GDM1 (cell line): Measurements from ENCODE around the gene DUS2.

ENCODE experiments used
- DNase-seq: peaks from one replicate; lab custom pipeline; 2025; lab: John Stamatoyannopoulos, UW

DUS2 gene

DNA sequence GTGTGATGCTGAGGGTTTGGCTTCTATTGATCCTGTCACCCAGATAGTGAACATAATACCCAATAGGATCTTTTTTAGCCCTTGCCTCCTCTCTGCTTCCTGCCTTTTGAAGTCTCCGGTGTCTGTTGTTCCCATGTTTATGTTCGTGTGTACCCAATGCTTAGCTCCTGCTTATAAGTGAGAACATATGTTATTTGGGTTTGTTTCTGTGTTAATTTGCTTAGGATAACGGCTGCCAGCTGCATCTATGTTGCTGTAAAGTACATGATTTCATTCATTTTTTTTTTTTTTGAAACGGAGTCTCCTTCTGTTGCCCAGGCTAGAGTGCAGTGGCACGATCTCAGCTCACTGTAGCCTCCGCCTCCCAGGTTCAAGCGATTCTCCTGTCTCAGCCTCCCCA lies 23.0 kb downstream of the DUS2 start:
- DNase-seq = no peak

- no peak for DNase-seq
Observed at GRCh38 chr16:68047987-68048386, 24.9 kb downstream of the DUS2 start.

DNA sequence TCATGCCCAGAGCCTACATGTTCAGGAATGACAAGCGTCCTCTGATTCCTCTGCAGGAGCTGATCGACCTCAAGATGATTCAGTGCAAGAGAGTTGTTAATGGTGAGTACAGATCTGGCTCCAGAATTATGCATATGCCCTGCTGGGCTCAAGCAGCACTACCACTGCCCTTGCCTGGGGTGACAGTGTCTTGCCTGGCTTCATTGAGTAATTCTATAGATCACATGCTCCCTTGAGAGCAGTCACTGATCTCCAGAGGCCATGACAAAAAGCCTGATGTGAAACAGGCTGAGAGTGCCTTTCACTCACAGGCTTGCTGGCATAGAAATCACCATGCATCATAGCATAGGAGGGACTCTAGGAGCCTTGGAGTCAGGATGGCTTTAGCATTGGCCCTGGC lies 26.4 kb downstream of the DUS2 start:
- DNase-seq = no peak

DNA sequence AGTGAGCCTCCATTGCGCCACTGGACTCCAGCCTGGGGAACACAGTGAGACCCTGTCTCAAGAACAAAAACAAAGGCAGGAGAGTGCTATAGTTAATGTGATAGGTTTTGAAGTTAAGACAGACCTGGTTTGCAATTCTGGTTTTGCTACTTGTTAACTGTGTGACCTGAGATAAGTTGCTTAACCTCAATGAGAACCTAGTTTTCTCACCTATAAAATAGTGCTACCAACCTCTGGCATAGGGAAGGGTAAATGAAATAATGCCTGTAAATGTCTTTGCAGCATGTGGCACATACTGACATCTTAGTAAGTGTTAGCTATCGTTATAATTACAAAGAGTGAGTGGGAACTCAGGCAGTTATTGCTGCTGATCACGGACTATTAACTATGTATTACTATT lies 32.3 kb downstream of the DUS2 start:
- no peak for DNase-seq

DNA sequence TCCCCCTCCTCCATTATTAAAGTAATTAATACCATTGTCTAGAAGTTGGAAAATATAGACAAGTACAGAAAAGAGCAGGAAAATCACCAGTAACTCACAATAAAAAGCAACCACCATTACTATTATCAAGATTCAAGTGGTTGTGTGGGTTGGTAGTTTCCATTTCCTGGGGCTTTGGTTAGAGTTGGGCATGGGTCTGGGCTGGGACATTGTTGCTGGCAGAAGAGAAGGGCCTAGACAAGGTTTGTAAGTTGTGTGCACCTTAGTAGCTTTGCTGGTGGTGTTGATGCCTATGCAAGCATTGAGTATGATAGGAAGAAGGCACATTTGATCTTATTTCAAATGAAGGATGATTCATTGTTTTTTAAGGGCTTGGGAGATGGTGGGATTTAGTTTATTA lies 36.7 kb downstream of the DUS2 start:
- no peak for DNase-seq

DNA sequence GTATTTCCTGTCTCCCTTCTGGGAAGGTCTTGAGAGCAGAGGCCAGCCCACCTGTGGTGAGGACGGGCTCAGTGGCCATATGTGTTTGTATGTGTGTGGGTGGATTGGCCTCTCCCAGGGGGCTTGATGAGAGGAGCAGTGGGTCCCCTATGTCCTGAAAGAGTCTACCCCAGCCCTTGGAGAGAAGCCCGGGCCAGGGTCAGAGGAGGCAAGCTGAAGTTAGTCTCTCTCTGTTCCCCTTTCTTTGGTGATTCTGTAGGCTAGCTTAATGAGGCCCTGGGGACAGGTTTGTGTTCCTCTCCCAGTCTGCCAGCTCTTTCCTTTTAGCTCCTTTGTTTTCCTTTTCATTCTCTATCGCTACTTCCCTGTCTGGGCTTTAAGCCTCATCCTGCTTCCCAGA lies 38.3 kb downstream of the DUS2 start:
- no peak for DNase-seq

- no peak for DNase-seq
Observed at GRCh38 chr16:68062910-68063393, 39.9 kb downstream of the DUS2 start.

- DNase-seq = peak; percentile 28
Observed at GRCh38 chr16:68064791-68065365, 41.8 kb downstream of the DUS2 start.

DNA sequence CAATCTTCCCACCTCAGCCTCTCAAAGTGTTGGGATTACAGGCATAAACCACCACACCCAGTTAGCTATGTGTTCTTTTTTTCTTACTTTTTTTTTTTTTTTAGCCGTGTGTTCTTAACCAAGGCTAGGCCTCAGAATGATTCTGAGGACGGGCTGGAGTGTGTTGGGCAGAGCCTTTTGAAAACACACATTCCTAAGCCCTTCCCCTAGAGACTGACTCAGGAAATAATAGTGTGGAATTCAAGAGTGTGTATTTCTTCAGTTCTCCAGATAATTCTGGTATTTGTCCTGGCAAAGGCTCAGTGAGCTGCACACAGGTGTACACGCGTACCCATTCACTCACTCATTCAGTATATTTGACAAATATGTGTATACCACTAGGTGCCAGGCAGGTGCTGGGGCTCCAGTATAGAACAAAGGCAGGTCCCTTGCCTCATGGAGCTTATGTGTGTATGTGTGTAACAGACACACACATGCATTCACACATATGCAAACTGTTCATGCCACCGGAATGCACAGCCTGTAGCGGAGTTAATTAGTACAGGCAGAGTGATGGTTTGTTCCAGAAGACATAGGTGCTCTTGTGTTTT lies 42.7 kb downstream of the DUS2 start:
- DNase-seq = no peak

- no peak for DNase-seq
Observed at GRCh38 chr16:68066763-68067162, 43.7 kb downstream of the DUS2 start.

DNA sequence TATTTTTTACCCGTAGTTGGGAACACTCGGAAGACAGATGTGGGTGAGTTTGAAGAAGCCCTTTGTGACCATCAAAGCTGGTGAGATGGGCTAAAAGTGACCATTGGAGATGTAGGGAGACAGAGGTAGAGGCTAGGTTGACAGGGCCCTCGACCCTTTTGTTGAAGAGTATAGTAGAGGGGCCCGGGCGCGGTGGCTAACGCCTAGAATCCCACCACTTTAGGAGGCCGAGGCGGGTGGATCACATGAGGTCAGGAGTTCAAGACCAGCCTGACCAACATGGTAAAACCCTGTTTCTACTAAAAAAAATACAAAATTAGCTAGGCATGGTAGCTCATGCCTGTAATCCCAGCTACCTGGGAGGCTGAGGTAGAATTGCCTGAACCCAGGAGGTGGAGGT lies 45.8 kb downstream of the DUS2 start:
- DNase-seq = no peak

DNA sequence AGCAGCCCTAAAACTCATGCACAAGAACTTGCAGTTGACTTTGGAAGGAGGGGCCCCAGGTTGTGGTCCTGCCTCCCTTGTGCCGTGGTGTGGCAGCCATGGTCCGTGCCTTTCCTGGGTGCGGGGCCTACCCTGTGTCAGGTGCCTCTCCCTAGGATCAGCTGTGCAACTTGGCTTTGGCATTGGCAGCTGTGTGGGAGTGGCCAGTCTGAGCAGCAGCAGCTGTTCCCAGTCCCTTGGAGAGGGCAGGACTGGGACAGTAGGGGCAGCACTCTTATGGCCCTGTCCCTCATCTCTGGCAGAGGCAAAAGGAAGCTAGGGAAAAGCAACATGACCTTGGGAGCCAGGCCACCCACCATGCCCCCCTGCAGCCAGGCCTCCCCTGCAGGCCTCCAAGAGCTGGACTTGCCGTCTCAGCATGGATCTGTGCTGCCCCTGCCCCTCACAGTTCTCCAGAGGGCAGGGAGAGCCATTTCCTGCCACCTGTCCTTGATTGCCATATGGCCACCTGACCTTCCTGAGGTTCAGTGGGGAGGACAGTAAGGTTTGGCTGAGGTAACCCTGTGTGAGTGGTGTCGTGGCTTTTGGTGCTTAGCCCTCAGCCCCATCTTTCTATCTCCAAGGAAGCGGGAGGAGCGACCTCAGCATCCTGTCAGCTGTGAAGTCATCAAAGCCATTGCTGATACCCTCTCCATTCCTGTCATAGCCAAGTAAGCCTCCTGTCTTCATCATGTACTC lies 46.6 kb downstream of the DUS2 start:
- no peak for DNase-seq

- no peak for DNase-seq
Observed at GRCh38 chr16:68070249-68070730, 47.2 kb downstream of the DUS2 start.

- no peak for DNase-seq
Observed at GRCh38 chr16:68070806-68071517, 47.9 kb downstream of the DUS2 start.

- DNase-seq = no peak
Observed at GRCh38 chr16:68071518-68071901, 48.4 kb downstream of the DUS2 start.

- DNase-seq = no peak
Observed at GRCh38 chr16:68072038-68072695, 49.1 kb downstream of the DUS2 start.

DNA sequence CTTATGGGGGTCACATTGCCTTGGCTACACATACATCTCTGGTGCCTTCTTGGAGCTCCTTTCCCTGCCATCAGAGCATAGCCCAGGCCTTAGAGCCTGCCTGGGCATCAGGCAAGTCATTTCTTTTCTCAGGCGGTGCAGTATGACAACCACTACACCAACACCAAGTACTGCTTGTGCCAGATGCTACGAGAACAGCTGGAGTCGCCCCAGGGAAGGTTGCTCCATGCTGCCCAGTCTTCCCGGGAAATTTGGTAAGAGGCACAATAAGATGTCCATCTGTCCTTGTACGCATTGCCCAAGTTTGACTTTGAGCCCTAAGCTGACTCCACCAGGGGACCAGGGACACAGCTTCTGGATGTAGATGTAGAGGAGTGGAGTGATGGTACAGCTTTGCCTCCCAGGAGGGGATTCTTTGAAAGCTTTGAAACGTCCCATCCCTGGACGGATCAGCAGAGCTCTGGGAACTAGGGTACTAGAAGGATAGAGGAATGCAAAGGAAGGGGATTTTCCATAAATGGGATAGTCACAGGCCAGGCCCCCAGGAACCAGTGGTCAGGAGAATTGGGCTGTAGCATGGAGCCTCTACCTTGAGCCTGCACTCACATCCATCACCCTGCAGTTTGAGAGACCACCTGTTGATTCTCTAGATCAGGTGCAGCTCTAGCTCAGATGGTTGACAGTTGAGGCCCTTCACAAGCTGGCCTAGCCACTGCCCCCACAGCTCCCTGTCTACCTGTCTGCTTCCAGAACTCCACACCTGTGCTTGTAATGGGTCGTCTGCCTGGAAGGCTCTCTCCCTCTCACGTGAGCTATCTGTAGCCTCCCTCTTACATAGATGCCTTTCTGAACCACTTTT lies 51.0 kb downstream of the DUS2 start:
- DNase-seq = no peak

- DNase-seq = peak; percentile 81
Observed at GRCh38 chr16:68074850-68075555, 51.9 kb downstream of the DUS2 start.

GRCh38 chr16:68075980-68076379 lies 52.9 kb downstream of the DUS2 start:
- no peak for DNase-seq

DNA sequence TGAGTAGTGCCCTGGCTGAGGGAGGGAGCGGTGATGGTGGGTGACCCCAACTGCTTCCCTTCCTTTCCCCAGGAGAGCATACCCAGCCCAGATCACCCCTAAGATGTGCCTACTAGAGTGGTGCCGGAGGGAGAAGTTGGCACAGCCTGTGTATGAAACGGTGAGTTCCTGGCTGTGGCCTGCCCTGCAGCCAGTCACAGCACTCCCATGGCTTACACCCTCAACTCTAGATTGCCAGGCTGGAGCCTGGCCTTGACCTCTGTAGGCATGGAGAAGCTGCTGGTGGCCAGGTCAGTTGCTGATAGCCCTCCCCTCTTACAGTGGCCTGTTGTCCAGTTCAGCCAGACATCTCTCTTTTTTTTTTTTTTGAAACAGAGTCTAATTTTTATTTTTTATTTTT lies 53.5 kb downstream of the DUS2 start:
- no peak for DNase-seq
